Activated naive CD4-positive, alpha-beta T cell treated with anti-CD3 and anti-CD28 coated beads, Interleukin-2, amount 10 ng/mL, durations not matched to agents 7 days and 5 days (primary cell): Measurements from ENCODE around the gene HHATL.

Experiments
- CTCF ChIA-PET: fragments of 350-600 bp; sonication (Branson Sonifier 250); formaldehyde crosslinking; loops from one replicate; lab custom pipeline; 2021; ENCODE audit warnings: antibody characterized with exemption; lab: Charles Lee
- DNase-seq: peaks from one replicate; pipeline ENCODE4 v3.0.0-alpha.2; 2020
- H3K27ac Mint-ChIP-seq: one replicate; pipeline ENCODE4 v1.8.0; 2021; ENCODE audit warnings: mild to moderate bottlenecking, moderate library complexity, mixed read lengths
- H3K27me3 Mint-ChIP-seq: one replicate; pipeline ENCODE4 v1.8.0; 2021; ENCODE audit warnings: mild to moderate bottlenecking, mixed read lengths
- H3K36me3 Mint-ChIP-seq: one replicate; pipeline ENCODE4 v1.8.0; 2021; ENCODE audit warnings: mixed read lengths
- H3K4me1 Mint-ChIP-seq: one replicate; pipeline ENCODE4 v1.8.0; 2021; ENCODE audit warnings: mixed read lengths
- H3K4me3 Mint-ChIP-seq: one replicate; pipeline ENCODE4 v1.8.0; 2021; ENCODE audit warnings: mild to moderate bottlenecking, moderate library complexity, mixed read lengths
- H3K9me3 Mint-ChIP-seq: one replicate; pipeline ENCODE4 v1.8.0; 2021; ENCODE audit warnings: mixed read lengths

HHATL gene

DNA sequence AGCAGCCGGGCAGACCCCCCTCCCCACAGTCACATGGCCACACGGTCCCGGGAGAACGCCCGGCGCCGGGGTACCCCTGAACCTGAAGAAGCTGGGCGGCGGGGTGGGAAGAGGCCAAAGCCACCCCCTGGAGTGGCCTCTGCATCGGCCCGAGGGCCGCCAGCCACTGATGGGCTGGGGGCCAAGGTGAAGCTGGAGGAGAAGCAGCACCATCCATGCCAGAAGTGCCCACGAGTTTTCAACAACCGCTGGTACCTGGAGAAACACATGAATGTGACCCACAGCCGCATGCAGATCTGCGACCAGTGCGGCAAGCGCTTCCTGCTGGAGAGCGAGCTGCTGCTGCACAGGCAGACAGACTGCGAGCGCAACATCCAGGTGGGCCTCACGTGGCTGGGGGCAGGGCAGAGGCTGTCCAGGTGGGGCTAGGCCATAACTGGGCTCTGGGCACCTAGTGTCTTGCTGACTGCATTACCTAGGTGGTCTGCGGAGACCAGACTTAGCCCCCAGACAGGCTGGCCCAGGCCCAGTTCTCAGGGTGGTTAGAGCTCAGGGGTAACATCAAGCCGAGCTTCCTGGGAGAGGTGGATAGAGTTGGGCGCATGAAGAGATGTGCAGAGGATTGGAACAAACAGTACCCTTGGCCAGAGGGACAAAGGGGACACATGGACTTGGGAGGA lies 43.0 kb downstream of the HHATL start:
- no peak overlapping the region for H3K4me3 Mint-ChIP-seq
- no peak for DNase-seq
- peaks cover 12% of the 10 kb centered on the region for H3K27me3 Mint-ChIP-seq
- no peak overlapping the region for H3K27ac Mint-ChIP-seq
- no peaks in the 10 kb centered on the region for H3K36me3 Mint-ChIP-seq
- H3K9me3 Mint-ChIP-seq, result no peaks in the 10 kb centered on the region
- no peaks in the 10 kb centered on the region for H3K4me1 Mint-ChIP-seq
- CTCF ChIA-PET, result no interaction called here

DNA sequence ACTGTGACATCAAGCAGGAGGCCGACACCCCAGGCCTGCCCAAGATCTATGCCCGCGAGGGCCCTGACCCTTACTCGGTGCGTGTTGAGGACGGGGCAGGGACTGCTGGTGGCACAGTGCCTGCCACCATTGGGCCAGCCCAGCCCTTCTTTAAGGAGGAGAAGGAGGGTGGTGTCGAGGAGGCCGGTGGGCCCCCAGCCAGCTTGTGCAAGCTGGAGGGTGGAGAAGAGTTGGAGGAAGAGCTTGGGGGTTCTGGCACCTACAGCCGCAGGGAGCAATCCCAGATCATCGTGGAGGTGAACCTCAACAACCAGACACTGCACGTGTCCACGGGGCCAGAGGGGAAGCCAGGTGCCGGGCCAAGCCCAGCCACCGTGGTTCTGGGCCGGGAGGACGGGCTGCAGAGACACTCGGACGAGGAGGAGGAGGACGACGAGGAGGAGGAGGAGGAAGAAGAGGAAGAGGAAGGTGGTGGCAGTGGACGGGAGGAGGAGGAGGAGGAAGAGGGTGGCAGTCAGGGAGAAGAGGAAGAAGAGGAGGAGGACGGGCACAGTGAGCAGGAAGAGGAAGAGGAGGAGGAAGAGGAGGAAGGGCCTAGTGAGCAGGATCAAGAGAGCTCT lies 43.7 kb downstream of the HHATL start:
- Mint-ChIP-seq H3K4me3 (no peak overlapping the region), H3K9me3 (no peaks in the 10 kb centered on the region), H3K27ac (no peak overlapping the region), H3K36me3 (no peaks in the 10 kb centered on the region), H3K27me3 (peaks cover 15% of the 10 kb centered on the region), H3K4me1 (peaks cover 1% of the 10 kb centered on the region)
- no peak for DNase-seq
- CTCF ChIA-PET, result no interaction called here

DNA sequence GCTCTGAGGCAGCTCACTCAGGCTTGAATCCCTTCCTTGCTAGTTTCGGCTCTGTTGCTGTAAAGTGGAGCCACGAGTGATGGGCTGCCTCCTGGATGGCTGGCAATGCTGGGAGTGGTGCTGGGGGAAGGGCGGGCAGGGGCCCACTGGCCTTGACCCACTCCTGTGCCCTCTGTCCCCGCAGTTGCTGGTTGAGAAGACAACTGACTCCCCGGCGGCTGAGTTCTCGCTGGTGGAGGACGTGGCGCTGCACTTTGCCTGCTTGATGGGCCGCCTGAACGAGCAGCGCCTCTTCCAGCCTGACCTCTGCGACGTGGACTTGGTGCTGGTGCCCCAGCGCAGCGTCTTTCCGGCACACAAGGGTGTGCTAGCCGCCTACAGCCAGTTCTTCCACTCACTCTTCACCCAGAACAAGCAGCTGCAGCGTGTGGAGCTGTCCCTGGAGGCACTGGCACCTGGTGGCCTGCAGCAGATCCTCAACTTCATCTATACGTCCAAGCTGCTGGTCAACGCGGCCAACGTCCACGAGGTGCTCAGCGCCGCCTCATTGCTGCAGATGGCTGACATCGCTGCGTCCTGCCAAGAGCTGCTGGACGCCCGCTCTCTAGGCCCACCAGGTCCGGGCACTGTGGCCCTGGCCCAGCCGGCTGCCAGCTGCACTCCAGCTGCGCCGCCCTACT lies 44.4 kb downstream of the HHATL start:
- Mint-ChIP-seq H3K27me3 (peaks cover 21% of the 10 kb centered on the region), H3K9me3 (no peaks in the 10 kb centered on the region), H3K4me3 (no peak overlapping the region), H3K36me3 (no peaks in the 10 kb centered on the region), H3K27ac (no peak overlapping the region), H3K4me1 (peaks cover 8% of the 10 kb centered on the region)
- no peak for DNase-seq
- CTCF ChIA-PET, result no interaction called here

DNA sequence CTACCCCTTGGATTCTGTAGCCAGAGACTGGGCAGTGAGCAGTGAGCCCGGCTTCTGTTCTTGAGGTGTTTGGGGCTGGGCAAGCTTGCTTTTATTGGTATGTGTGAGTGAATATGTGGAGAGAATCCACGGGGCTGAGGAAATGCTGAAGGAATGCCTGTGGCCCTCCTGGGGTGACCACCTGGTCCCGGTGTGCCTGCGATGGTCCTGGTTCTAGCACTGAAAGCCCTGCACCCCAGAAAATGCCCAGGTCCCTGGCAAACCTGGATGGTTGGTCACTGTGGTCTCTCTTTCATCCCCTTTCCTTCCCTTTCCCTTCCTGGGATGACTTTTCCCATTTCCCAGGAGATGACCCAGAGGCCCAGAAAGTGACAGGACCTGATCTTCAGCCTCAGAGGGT lies 44.9 kb downstream of the HHATL start:
- peaks cover 13% of the 10 kb centered on the region for H3K4me1 Mint-ChIP-seq
- DNase-seq, result no peak
- no peaks in the 10 kb centered on the region for H3K9me3 Mint-ChIP-seq
- no peak overlapping the region for H3K4me3 Mint-ChIP-seq
- H3K27me3 Mint-ChIP-seq, result peaks cover 27% of the 10 kb centered on the region
- CTCF ChIA-PET, result no interaction called here
- no peaks in the 10 kb centered on the region for H3K36me3 Mint-ChIP-seq
- H3K27ac Mint-ChIP-seq, result no peak overlapping the region

DNA sequence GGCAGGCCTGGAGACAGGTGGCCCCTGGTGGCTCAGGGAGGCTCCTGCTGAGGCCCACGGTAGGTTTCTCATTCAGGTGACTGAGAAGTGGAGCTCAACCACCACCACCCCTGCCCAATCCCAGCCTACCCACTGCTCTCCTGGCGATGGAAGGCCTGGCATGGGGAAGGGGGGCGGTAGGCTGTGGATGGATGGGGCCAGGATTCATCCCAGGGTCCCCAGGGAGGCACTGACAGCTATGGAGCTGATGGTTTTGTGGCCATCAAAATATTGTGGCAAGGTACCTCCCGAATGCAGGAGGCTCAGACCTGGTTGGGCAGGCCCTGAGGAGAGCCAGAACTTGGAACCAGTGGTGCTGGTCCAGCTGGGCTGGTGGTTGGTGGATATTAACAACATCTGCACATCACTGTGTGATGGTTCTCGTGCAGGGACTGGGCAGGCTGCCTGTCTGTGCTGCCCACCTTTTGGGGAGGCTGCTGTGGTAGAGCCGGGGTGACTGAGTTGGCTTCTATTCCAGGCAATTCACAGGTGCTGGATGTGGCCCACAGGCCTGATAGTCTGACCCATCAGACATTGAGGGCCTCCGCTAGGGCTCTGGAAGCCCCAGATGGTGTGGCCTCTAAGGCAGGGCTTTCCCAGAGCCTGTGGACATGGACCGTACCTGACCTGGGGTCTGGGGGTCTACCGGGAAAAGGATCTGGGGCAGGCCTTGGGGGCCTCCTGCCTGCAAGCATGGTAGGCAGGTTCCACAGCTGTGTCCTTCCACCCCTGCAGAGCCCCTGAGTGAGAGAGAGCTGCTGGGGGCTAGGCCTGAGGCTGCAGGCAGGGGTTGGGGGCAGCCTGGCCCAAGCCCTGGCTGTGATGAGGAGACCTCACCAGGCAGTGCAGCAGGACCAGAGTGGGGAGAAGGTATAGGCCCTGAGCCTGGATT lies 45.7 kb downstream of the HHATL start:
- H3K4me1 Mint-ChIP-seq, result peaks cover 21% of the 10 kb centered on the region
- no peak overlapping the region for H3K27ac Mint-ChIP-seq
- CTCF ChIA-PET, result no interaction called here
- H3K4me3 Mint-ChIP-seq, result no peak overlapping the region
- no peak for DNase-seq
- H3K9me3 Mint-ChIP-seq, result no peaks in the 10 kb centered on the region
- H3K27me3 Mint-ChIP-seq, result peaks cover 31% of the 10 kb centered on the region
- H3K36me3 Mint-ChIP-seq, result no peaks in the 10 kb centered on the region

DNA sequence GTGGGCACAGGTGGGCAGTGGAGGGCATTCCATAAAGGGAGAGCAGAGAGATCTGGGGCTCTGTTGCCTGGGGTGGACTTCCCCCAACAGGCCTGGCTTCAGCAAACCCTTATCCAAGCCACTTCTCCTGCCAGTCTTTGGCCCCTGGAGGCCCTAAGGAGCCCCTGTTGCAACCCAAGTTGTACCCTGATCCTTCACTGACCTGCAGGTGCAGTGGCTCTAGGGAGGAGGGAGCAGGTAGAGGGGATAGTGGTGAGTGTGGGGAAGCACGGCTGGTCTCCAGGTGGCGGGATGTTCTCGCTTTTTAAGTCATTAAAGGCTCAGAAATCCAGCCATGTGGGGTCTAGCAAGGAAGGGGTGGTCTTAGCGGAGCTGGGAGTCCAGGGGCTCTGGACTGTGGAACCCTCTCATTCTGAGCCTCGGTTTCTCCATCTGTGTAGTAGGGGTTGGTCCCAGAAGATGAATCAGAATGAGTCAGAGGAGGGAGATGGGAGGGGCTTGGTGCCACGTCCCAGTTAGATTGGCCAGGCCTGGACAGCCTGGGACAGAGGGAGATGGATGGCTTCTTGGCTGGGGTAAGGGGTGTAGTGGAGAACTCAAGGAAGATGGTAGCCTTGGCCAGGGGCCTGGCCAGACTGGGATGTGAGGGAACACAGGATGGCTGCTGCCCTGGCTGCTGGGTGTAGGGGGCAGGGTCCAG lies 46.5 kb downstream of the HHATL start:
- H3K4me3 Mint-ChIP-seq, result no peak overlapping the region
- no peaks in the 10 kb centered on the region for H3K9me3 Mint-ChIP-seq
- DNase-seq, result no peak

DNA sequence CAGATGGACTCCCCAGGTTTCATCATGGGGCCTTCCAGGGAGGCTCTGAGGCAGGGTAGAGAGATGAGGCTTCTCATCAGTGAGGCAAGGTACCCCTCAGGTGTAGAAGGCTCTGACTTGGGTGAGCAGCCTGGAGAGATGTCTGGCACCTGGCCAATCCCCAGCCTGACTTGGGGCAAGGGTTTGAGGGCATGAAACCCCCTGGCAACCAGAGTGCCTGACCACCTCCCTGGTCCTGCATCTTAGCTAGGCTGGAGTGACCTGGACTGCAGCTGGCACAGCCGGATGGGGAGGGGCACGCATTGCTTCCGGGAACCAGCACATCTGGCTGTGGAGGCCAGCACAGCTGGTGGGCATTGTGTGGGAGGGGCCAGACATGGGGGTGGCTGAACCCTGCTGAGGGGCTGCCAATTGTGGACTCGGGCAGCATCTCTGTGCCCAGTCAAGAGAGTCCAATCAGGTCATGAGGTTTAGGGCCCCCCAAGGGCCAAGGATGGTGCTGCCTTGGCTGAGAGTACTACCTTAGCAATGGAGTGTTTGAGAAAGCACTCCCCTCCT lies 47.2 kb downstream of the HHATL start:
- Mint-ChIP-seq H3K27me3 (peaks cover 31% of the 10 kb centered on the region), H3K9me3 (no peaks in the 10 kb centered on the region), H3K4me3 (no peak overlapping the region), H3K27ac (no peak overlapping the region), H3K4me1 (peaks cover 22% of the 10 kb centered on the region), H3K36me3 (no peaks in the 10 kb centered on the region)
- no peak for DNase-seq
- CTCF ChIA-PET, result no interaction called here

More for the DNA sequence above, 46.5 kb downstream of the HHATL start:
- no peaks in the 10 kb centered on the region for H3K36me3 Mint-ChIP-seq
- CTCF ChIA-PET, result no interaction called here
- peaks cover 31% of the 10 kb centered on the region for H3K27me3 Mint-ChIP-seq
- no peak overlapping the region for H3K27ac Mint-ChIP-seq
- peaks cover 22% of the 10 kb centered on the region for H3K4me1 Mint-ChIP-seq

DNA sequence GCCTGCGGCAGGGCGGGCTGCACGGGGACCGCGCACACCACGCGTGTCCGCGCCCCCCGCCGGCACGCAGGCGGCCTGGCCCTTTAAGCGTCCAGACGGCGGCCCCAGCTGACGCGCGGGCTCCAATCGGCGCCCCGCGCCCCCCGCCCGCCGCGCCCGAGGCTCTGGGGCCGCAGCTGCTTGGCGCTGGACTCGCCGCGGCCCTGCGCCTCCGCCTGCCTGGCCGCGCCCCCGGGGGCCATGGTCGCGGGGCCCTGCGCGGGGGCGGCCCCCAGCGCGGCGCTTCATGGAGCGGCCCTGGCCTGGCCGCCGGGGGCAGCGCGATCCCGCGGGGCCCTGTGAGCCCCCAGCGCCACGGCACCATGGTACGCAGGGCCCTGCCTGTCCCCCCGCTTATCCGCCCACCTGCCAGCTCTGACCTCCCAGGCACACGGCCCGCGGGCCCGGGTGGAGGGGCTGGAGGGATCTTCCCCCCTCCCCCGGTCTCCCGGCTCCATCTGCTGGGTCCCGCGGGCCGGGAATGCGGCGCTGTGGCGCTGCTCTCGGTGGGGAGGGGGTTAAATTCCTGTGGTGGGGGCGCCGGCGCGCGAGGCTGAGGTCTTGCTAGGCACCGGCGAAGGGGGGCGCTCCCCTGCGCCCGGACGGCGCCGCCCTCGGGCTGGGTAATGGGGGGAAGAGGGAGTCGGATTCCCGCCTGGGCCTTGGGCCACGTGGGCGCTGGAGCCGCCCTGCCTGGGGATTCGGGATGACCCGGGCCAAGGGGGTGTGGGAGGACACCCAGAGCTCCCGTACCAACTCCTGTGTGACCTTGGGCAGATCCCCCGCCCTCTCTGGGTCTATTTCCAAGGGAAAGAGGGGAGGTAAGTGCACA lies 48.0 kb downstream of the HHATL start:
- Mint-ChIP-seq H3K36me3 (peaks cover 2% of the 10 kb centered on the region), H3K9me3 (no peaks in the 10 kb centered on the region), H3K27me3 (peaks cover 31% of the 10 kb centered on the region), H3K4me1 (peaks cover 22% of the 10 kb centered on the region), H3K27ac (no peak overlapping the region), H3K4me3 (peak overlapping the region; percentile 23)
- CTCF ChIA-PET, result interaction anchor here (1.0 to 1.1 kb wide), 2 partner anchors 13 to 92 kb away, joined by 3 read pairs; no protein-coding TSS in a partner anchor
- no peak for DNase-seq

DNA sequence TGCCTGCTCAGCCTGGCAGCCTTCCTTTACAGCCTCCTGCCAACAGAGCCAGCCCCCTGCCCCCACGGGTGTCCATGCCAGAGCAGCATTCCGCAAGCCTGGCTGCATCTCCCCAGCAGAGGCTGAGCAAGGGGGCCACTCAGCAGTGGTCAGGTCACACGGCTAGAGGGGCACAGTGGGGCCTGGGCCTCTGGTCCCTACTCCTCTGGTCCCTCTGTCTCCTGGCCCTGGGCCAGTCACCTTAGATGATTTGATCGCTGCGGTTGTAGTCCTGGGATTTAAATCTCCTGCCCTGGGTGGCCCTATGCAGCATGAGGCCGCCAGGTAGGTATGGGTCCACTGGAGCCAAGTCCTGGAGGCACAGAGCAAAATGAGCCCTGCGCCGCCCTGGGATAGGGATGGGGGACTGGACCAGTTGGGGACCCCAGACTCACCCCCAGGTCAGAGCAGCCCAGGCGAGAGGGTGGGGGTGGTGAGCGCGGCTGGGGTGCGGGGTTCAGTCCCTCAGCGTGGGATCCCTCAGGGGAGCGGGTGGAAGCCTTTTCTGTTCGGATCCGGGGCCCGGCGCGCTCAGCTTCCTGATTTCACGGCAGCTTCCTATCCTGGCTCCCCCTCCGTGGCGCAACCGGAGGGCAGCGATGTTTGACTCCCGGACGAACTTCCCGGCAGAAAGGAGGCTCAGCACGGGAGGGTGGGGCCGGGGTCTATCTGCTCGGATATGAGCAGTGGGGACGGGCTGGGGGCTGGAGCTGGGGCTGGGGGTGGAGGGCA lies 48.9 kb downstream of the HHATL start, which contains the start of gene ZBTB47:
TSS of gene ZBTB47 (plus strand) at position 138 of the 771 bp plus-strand sequence. CDS start 4,659 bp downstream, outside the sequence.
- Mint-ChIP-seq H3K27ac (peak within 1 kb of the TSS; percentile 52), H3K9me3 (no peaks in the 10 kb centered on the region), H3K36me3 (peaks cover 8% of the 10 kb centered on the region), H3K4me1 (peaks cover 23% of the 10 kb centered on the region), H3K27me3 (peaks cover 31% of the 10 kb centered on the region), H3K4me3 (peak within 1 kb of the TSS; percentile 78)
- CTCF ChIA-PET, result interaction anchor here (1.0 to 1.4 kb wide), 3 partner anchors 12 to 92 kb away, joined by 3 to 5 read pairs (median 3); no protein-coding TSS in a partner anchor
- peak; percentile 43 for DNase-seq

DNA sequence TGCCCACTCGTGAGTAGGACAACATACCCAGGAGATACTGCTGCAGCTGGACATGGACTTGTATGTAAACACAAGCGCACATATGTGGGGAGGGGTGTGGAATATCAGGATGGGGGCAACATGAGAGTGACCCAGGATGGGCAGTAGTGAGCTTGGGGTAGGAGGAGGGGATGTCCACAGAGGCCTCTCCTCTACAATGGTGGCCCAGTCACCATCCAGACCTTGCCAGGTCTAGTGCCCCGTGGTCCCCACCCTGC lies 49.4 kb downstream of the HHATL start:
- H3K9me3 Mint-ChIP-seq, result no peaks in the 10 kb centered on the region
- H3K4me1 Mint-ChIP-seq, result peaks cover 24% of the 10 kb centered on the region
- CTCF ChIA-PET, result interaction anchor here (1.4 to 3.1 kb wide), 3 partner anchors 17 to 94 kb away, joined by 5 to 9 read pairs (median 5); partner anchors contain the start of gene SEC22C
- no peak for DNase-seq
- peak overlapping the region; percentile 66 for H3K4me3 Mint-ChIP-seq
- peak overlapping the region; percentile 52 for H3K27ac Mint-ChIP-seq
- H3K36me3 Mint-ChIP-seq, result peaks cover 10% of the 10 kb centered on the region
- H3K27me3 Mint-ChIP-seq, result peaks cover 31% of the 10 kb centered on the region

DNA sequence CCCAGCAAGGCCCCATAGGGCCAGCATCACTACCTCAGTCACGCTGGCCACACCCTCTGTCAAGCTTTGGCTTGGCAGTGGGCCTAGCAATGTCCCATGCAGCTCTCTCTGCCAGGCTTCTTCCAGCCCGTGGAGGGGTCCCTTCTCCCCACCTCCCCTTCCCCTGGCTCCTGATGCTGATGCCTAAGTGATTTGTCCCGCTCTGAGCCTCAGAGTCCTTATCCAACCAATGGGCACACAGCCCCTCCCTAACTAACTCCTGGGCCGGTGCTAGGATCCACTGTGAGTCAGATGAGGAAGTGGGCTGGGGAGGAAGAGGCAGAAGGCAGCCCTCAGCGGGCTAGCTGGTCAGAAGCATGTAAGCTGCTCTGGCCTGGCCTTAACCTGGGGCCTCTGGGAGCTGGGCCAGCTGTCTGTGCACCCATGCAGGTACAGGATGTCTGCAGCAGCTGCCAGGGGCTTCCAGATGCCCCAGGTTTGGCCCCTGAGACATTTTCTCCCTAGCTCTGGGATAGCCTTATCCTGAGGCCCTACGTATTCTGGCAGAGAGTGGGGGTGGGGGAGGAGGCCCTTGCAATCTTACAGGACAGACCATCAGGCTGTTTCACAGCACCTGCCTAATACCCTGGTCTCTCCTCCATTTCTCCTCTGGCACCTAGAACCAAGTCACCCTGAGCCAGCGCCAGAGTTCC lies 49.8 kb downstream of the HHATL start:
- Mint-ChIP-seq H3K4me1 (peaks cover 27% of the 10 kb centered on the region), H3K27me3 (peaks cover 31% of the 10 kb centered on the region), H3K9me3 (no peaks in the 10 kb centered on the region), H3K27ac (no peak overlapping the region), H3K4me3 (peak overlapping the region; percentile 66), H3K36me3 (peaks cover 14% of the 10 kb centered on the region)
- CTCF ChIA-PET, result interaction anchor here (1.4 to 3.1 kb wide), 4 partner anchors 8 to 95 kb away, joined by 5 to 9 read pairs (median 5); partner anchors contain the start of gene SEC22C
- DNase-seq, result no peak
